ENCODE results near the gene SBF2. TPM values are rescaled to one million over a fixed set of nuclear protein-coding genes. Genes with fewer than 3 reads are reported as not detected.

The SBF2 gene
- total RNA-seq, 3 donors from 2014 or later, result 74.8 to 91.9 (median 88.2) TPM

- Histone ChIP-seq H3K4me3 (no peak overlapping the region), H3K9me3 (no peaks in the 10 kb centered on the region), H3K27me3 (no peaks in the 10 kb centered on the region), H3K27ac (peak overlapping the region; percentile 46 to 68), H3K4me1 (no peaks in the 10 kb centered on the region), H3K36me3 (no peaks in the 10 kb centered on the region)
- TF ChIP-seq POLR2A (IDR thresholded peaks at IDR 0.05) (no peak), CTCF (IDR thresholded peaks at IDR 0.05) (no peak), POLR2AphosphoS5 (IDR thresholded peaks at IDR 0.05) (peak in 1 of 3 donors; percentile 10)
- intact Hi-C loops (cut with DNase I; ENCODE audit: low total_unique reads), result no loop called here
- DNase-seq (ENCODE audit: low spot score in 2 of 2), result no peak
Observed at GRCh38 chr11:10325277-10326011, 31.4 kb upstream of the SBF2 start.

GRCh38 chr11:10324474-10324873, 30.5 kb upstream of the SBF2 start:
- Histone ChIP-seq H3K9me3 (no peaks in the 10 kb centered on the region), H3K36me3 (no peaks in the 10 kb centered on the region), H3K27me3 (no peaks in the 10 kb centered on the region), H3K27ac (peak overlapping the region; percentile 46 to 68), H3K4me1 (no peaks in the 10 kb centered on the region), H3K4me3 (no peak overlapping the region)
- TF ChIP-seq CTCF (IDR thresholded peaks at IDR 0.05) (no peak), POLR2AphosphoS5 (IDR thresholded peaks at IDR 0.05) (no peak), POLR2A (IDR thresholded peaks at IDR 0.05) (no peak)
- intact Hi-C loops (cut with DNase I; ENCODE audit: low total_unique reads), result no loop called here
- no peak for DNase-seq (ENCODE audit: low spot score in 2 of 2)

- TF ChIP-seq CTCF (IDR thresholded peaks at IDR 0.05) (no peak), POLR2A (IDR thresholded peaks at IDR 0.05) (no peak), POLR2AphosphoS5 (IDR thresholded peaks at IDR 0.05) (no peak)
- DNase-seq (ENCODE audit: low spot score in 2 of 2), result no peak
- H3K9me3 ChIP-seq, result no peaks in the 10 kb centered on the region
- no peaks in the 10 kb centered on the region for H3K4me1 ChIP-seq
- no peak overlapping the region for H3K4me3 ChIP-seq
- peak overlapping the region in 1 of 2 donors; percentile 33 for H3K27ac ChIP-seq
- intact Hi-C loops (cut with DNase I; ENCODE audit: low total_unique reads), result no loop called here
- H3K36me3 ChIP-seq, result no peaks in the 10 kb centered on the region
- H3K27me3 ChIP-seq, result no peaks in the 10 kb centered on the region
Observed at GRCh38 chr11:10323793-10324170, 29.8 kb upstream of the SBF2 start.

- H3K27ac ChIP-seq, result peak overlapping the region; percentile 65 to 75
- peak in 1 of 2 donors; percentile 52 for DNase-seq (ENCODE audit: low spot score in 2 of 2)
- intact Hi-C loops (cut with DNase I; ENCODE audit: low total_unique reads), result no loop called here
- H3K27me3 ChIP-seq, result no peaks in the 10 kb centered on the region
- peak overlapping the region in 1 of 3 donors; percentile 4 for H3K4me3 ChIP-seq
- no peaks in the 10 kb centered on the region for H3K36me3 ChIP-seq
- H3K9me3 ChIP-seq, result no peaks in the 10 kb centered on the region
- TF ChIP-seq CTCF (IDR thresholded peaks at IDR 0.05) (peak; percentile 37 to 75 (median 69)), POLR2AphosphoS5 (IDR thresholded peaks at IDR 0.05) (peak in 2 of 3 donors; percentile 30 to 42), POLR2A (IDR thresholded peaks at IDR 0.05) (no peak)
- no peaks in the 10 kb centered on the region for H3K4me1 ChIP-seq
Observed at GRCh38 chr11:10322830-10323792, 29.1 kb upstream of the SBF2 start.
